HepG2 (cell line): ENCODE data around the gene COX7A2L. TPM values are rescaled to one million over a fixed set of nuclear protein-coding genes. Genes with fewer than 3 reads are reported as not detected.

Experiments
- AFF4 ChIP-seq: sonication (generic); formaldehyde crosslinking; IDR thresholded peaks from 2 replicates; pipeline ENCODE4 v1.4.0; 2020; ENCODE audit warnings: missing genetic modification reagents
- ARID5B ChIP-seq: IDR thresholded peaks from 2 replicates; pipeline ENCODE4 v1.4.0; 2020; ENCODE audit warnings: mild to moderate bottlenecking, missing genetic modification reagents
- ATF7-NPFF ChIP-seq: sonication (generic); formaldehyde crosslinking; IDR thresholded peaks from 2 replicates; pipeline ENCODE4 v1.8.1; 2023; ENCODE audit warnings: mild to moderate bottlenecking, low read depth, missing genetic modification reagents, moderate library complexity
- EED ChIP-seq: sonication (generic); formaldehyde crosslinking; IDR thresholded peaks from 2 replicates; pipeline ENCODE4 v1.5.0; 2020; ENCODE audit warnings: mild to moderate bottlenecking, missing genetic modification reagents
- IRF2 ChIP-seq: IDR thresholded peaks from 2 replicates; pipeline ENCODE4 v1.6.1; 2018; ENCODE audit warnings: missing genetic modification reagents, missing compliant biosample characterization
- KDM4B ChIP-seq: sonication (generic); formaldehyde crosslinking; IDR thresholded peaks from 2 replicates; pipeline ENCODE4 v1.4.0; 2020; ENCODE audit warnings: missing genetic modification reagents
- NAIF1 ChIP-seq: sonication (generic); formaldehyde crosslinking; IDR thresholded peaks from 2 replicates; pipeline ENCODE4 v1.5.0; 2020; ENCODE audit warnings: mild to moderate bottlenecking, missing genetic modification reagents, borderline replicate concordance
- RAD21 ChIP-seq: fragments of 450-650 bp; formaldehyde crosslinking; IDR thresholded peaks from 2 replicates; pipeline ENCODE4 v1.5.0; 2020; ENCODE audit warnings: mild to moderate bottlenecking
- SSRP1 ChIP-seq: IDR thresholded peaks from 2 replicates; pipeline ENCODE4 v1.6.1; 2016; ENCODE audit warnings: control low read depth
- ZBED4 ChIP-seq: sonication (generic); formaldehyde crosslinking; IDR thresholded peaks from 2 replicates; pipeline ENCODE4 v1.4.0; 2020; ENCODE audit warnings: missing genetic modification reagents, borderline replicate concordance
- ZBTB33 ChIP-seq: sonication (generic); formaldehyde crosslinking; IDR thresholded peaks from 2 replicates; pipeline ENCODE4 v1.4.0; 2020; ENCODE audit warnings: missing genetic modification reagents
- ZNF121 ChIP-seq: sonication (generic); formaldehyde crosslinking; IDR thresholded peaks from 2 replicates; pipeline ENCODE4 v1.5.0; 2020; ENCODE audit warnings: mild to moderate bottlenecking, missing genetic modification reagents
- ZNF253 ChIP-seq: sonication (generic); formaldehyde crosslinking; IDR thresholded peaks from 2 replicates; pipeline ENCODE4 v1.8.0; 2022; ENCODE audit warnings: mild to moderate bottlenecking, missing genetic modification reagents, borderline replicate concordance
- ZNF557 ChIP-seq: sonication (generic); formaldehyde crosslinking; IDR thresholded peaks from 2 replicates; pipeline ENCODE4 v1.4.0; 2020; ENCODE audit warnings: missing genetic modification reagents
- ZNF614 ChIP-seq: IDR thresholded peaks from 2 replicates; pipeline ENCODE4 v1.6.1; 2018; ENCODE audit warnings: missing biosample characterization, missing genetic modification reagents, inconsistent platforms, borderline replicate concordance
- ZNF619 ChIP-seq: sonication (generic); formaldehyde crosslinking; IDR thresholded peaks from 2 replicates; pipeline ENCODE4 v1.4.0; 2020; ENCODE audit warnings: mild to moderate bottlenecking, missing genetic modification reagents
- polyA plus RNA-seq, 8 experiments: library from polyadenylated mRNA; depleted of rRNA in 3 of 8; stranded (reverse) in 7 of 8; unstranded in 1 of 8; fragments of >200 nt; fragmentation: Illumina TruSeq in 4 of 8; extraction: Trizol in 4 of 8; gene quantifications; 2 replicates each; pipeline versions ENCODE4 v1.2.1 to v1.2.3, GENCODE V29; 2011 to 2016; ENCODE audit warnings: low read depth in 4 of 8, missing spikeins in 1 of 8, mixed read lengths in 1 of 8; ENCODE audit not compliant: insufficient read depth in 1 of 8
- total RNA-seq, 5 experiments: library from RNA; depleted of rRNA; stranded (reverse); fragments of >200 nt; fragmentation: Illumina TruSeq; extraction: Trizol; gene quantifications; 2 replicates each; pipeline ENCODE4 v1.2.3, GENCODE V29; 2016; ENCODE audit warnings: low read depth in 1 of 5

COX7A2L gene
- total and polyA plus RNA-seq, 2 of the 13 experiments (the other 11 are each of a cell fraction or from before 2014, with no cell fraction given), result 155 to 201 TPM

GRCh38 chr2:42338567-42339190 lies 22.3 kb downstream of the COX7A2L start (continued):
- TF ChIP-seq AFF4 (no peak), ARID5B (CRISPR knock-in tag) (no peak), EED (CRISPR knock-in tag) (no peak), KDM4B (CRISPR knock-in tag) (no peak), NAIF1 (CRISPR knock-in tag) (no peak), SSRP1 (CRISPR knock-in tag) (peak; percentile 88; the same call in 1 of the 2 replicates), ZNF121 (CRISPR knock-in tag) (no peak), ZNF253 (no peak), IRF2 (CRISPR knock-in tag) (no peak), ZNF614 (CRISPR knock-in tag) (no peak), ZBED4 (CRISPR knock-in tag) (no peak), ZBTB33 (CRISPR knock-in tag) (no peak), ZNF619 (CRISPR knock-in tag) (no peak), ATF7-NPFF (peak; percentile 7; the same call in 1 of the 2 replicates), RAD21 (no peak), ZNF557 (CRISPR knock-in tag) (no peak)
